ENCODE measurements around the gene C1QTNF6. TPM values are rescaled to one million over a fixed set of nuclear protein-coding genes. Genes with fewer than 3 reads are reported as not detected.

The C1QTNF6 gene
- total and polyA plus RNA-seq, 2 of the 4 experiments (the other 2 are of a cell fraction) = 1.1 to 10.9 TPM

DNA sequence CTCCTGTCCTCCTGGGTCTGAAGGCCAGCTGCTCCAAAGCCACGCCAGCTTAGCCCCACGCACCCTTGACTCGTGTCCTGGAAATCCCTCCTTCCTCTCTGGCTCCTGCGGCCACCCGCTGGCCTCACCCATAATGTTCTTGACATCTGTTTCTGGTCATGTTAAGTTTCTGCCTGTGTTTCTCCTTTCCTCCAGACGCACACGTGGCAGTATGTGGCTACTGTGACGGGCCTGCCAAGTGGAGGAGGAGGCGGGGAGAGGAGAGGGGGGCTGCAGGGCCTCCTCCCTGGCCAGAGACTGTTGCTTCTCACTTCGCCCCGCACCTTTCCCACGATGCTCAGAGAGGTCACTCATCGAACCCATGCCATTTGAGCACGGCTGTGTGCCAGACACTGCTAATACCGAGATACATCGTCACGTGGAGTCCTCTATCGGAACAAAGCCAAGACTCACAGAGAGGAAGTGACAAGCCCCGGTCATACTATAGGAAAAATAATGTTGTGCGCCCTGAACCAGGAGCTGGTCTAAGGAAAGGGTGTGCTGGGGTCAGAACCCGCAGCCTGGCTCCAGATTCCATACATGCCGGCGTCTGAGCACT is 11.5 kb downstream of the C1QTNF6 start (continued):
- no peak for TF ChIP-seq RCOR1 (IDR thresholded peaks at IDR 0.05; ENCODE audit: insufficient replicate concordance, low read length)

DNA sequence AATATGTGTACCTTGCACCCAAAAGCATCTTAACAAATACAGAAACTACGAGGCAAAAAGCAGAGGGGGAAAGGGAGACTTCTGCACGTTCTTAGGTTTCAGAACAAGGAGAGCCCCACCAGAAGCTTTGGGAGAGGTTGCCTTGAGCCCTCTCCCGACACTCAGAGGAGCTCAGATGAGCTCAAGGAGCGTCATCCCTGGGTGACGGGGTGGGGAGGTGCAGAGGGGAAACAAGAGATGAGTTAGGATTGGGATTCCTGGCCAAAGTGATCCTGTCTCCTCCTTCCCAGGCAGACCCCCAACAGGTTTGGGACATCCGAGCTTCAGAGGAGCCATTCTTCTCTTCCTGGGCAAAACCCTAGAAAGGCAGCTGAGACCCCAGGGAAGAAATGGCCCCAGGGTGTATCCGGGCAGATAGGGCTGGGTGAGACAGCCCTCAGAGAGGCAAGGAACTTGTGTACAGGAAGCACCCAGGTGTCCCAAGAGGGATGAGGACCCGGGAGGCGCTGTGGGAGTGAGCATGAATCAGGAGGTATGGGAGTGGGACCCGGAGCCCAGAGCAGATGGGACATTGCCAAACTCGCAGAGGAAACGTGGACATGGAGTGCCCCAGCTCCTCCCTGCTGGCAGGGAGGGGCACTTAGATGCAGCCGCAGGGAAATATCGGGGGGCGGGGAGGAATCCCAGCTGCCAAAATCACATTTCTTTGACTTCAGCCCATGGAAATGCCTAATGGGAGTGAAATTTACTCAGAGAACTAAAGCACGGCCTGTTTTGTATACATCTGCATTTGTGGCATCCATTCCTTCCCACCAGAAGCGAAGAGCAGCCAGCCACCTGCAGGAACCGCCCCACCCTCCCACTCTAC is 12.4 kb downstream of the C1QTNF6 start:
- CTCF ChIA-PET = interaction anchor here (0.8 kb wide), 1 partner anchor 24 kb away, joined by 3 read pairs; no protein-coding TSS in a partner anchor
- BruUV-seq (replicated peaks) = no TSS peak
- no peak for TF ChIP-seq RAD21 (IDR thresholded peaks at IDR 0.05; ENCODE audit: low read length)
- TF ChIP-seq, protein P1, sequence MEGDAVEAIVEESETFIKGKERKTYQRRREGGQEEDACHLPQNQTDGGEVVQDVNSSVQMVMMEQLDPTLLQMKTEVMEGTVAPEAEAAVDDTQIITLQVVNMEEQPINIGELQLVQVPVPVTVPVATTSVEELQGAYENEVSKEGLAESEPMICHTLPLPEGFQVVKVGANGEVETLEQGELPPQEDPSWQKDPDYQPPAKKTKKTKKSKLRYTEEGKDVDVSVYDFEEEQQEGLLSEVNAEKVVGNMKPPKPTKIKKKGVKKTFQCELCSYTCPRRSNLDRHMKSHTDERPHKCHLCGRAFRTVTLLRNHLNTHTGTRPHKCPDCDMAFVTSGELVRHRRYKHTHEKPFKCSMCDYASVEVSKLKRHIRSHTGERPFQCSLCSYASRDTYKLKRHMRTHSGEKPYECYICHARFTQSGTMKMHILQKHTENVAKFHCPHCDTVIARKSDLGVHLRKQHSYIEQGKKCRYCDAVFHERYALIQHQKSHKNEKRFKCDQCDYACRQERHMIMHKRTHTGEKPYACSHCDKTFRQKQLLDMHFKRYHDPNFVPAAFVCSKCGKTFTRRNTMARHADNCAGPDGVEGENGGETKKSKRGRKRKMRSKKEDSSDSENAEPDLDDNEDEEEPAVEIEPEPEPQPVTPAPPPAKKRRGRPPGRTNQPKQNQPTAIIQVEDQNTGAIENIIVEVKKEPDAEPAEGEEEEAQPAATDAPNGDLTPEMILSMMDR (conservative IDR thresholded peaks at IDR 0.05; ENCODE audit: low read depth, low read length) = no peak
- no peak for TF ChIP-seq POLR2A (IDR thresholded peaks at IDR 0.05; ENCODE audit: low read depth, low read length)
- TF ChIP-seq FOS (IDR thresholded peaks at IDR 0.05; ENCODE audit: low read depth, low read length) = no peak
- no peak for TF ChIP-seq MAFK (IDR thresholded peaks at IDR 0.05; ENCODE audit: low read depth, low read length)
- TF ChIP-seq, protein P2, sequence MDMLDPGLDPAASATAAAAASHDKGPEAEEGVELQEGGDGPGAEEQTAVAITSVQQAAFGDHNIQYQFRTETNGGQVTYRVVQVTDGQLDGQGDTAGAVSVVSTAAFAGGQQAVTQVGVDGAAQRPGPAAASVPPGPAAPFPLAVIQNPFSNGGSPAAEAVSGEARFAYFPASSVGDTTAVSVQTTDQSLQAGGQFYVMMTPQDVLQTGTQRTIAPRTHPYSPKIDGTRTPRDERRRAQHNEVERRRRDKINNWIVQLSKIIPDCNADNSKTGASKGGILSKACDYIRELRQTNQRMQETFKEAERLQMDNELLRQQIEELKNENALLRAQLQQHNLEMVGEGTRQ (IDR thresholded peaks at IDR 0.05; ENCODE audit: low read depth, low read length) = no peak
- TF ChIP-seq NFE2L2 (IDR thresholded peaks at IDR 0.05; ENCODE audit: low read depth, low read length) = no peak
- TF ChIP-seq SMC3 (IDR thresholded peaks at IDR 0.05; ENCODE audit: low read depth, low read length) = no peak
- TF ChIP-seq, protein P3, sequence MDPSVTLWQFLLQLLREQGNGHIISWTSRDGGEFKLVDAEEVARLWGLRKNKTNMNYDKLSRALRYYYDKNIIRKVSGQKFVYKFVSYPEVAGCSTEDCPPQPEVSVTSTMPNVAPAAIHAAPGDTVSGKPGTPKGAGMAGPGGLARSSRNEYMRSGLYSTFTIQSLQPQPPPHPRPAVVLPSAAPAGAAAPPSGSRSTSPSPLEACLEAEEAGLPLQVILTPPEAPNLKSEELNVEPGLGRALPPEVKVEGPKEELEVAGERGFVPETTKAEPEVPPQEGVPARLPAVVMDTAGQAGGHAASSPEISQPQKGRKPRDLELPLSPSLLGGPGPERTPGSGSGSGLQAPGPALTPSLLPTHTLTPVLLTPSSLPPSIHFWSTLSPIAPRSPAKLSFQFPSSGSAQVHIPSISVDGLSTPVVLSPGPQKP (IDR thresholded peaks at IDR 0.05; ENCODE audit: borderline replicate concordance, low read depth, low read length) = no peak

More for the DNA sequence above, 12.4 kb downstream of the C1QTNF6 start:
- no peak overlapping the region for H3K23ac ChIP-seq (ENCODE audit: low read depth, low read length)
- peak overlapping the region; percentile 91 for H2AFZ ChIP-seq (replicated peaks; ENCODE audit: low read length, poor library complexity)
- no peak overlapping the region for H2BK20ac ChIP-seq (ENCODE audit: low read depth, low read length)
- H4K20me1 ChIP-seq (ENCODE audit: insufficient read depth, low read length) = no peaks in the 10 kb centered on the region
- H3K27me3 ChIP-seq (ENCODE audit: control insufficient read depth, insufficient read depth, low read length) = peaks cover 21% of the 10 kb centered on the region
- in situ Hi-C loops (cut with MboI; ENCODE audit: low sequenced_read_pairs) (loop anchor here (10.0 kb wide), 1 partner anchor 289 kb away; no protein-coding TSS in a partner anchor), intact Hi-C loops (cut with micrococcal nuclease) (no loop called here), dilution Hi-C loops (cut with HindIII; ENCODE audit: low sequenced_read_pairs, unreplicated experiment) (no loop called here)
- no peaks in the 10 kb centered on the region for H3K9me3 ChIP-seq (ENCODE audit: control insufficient read depth, insufficient read depth, low read length)
- no peak overlapping the region for H4K5ac ChIP-seq (ENCODE audit: low read depth, low read length)
- H4K91ac ChIP-seq (ENCODE audit: insufficient read depth, low read depth, low read length) = no peak overlapping the region
- POLR2A ChIA-PET (ENCODE audit: unreplicated experiment) = no interaction called here
- no peak for ATAC-seq (ENCODE audit: low read depth)
- H3K36me3 ChIP-seq (ENCODE audit: control insufficient read depth, insufficient read depth, low read length) = no peaks in the 10 kb centered on the region
- no peak overlapping the region; the same call in 1 of the 2 replicates for H3K4me2 ChIP-seq (ENCODE audit: low read depth, low read length)
- H3K14ac ChIP-seq (replicated peaks; ENCODE audit: low read depth, low read length) = 0 out of 2 replicates have a peak overlapping the region, but pooled peaks have one; percentile 53
- H3K4me3 ChIP-seq (ENCODE audit: insufficient read depth, low read depth, low read length) = no peak overlapping the region
- H3K4me1 ChIP-seq (ENCODE audit: control insufficient read depth, insufficient read depth, low read length) = peaks cover 17% of the 10 kb centered on the region
- WGBS, 2 experiments (ENCODE audit: extremely low coverage in 2 of 2, insufficient read length in 1 of 2) = 59% methylated on average over 7 of the region's 18 CpGs; no CpG with 5 or more reads in 1 of the 2 experiments
- peak overlapping the region in 1 of 2 experiments; percentile 72; a peak in 2 of 4 replicates for H4K8ac ChIP-seq (ENCODE audit: low read depth in 2 of 2, low read length in 2 of 2)
- H3K9ac ChIP-seq (ENCODE audit: low read depth, low read length) = no peak overlapping the region
- H3K9me1 ChIP-seq (ENCODE audit: insufficient read depth, low read length) = peaks cover 6% of the 10 kb centered on the region; the same call in 1 of the 2 replicates
- no peaks in the 10 kb centered on the region for H3K79me1 ChIP-seq (ENCODE audit: low read depth in 1 of 2, low read length in 2 of 2)
- no peak overlapping the region for H2BK15ac ChIP-seq (ENCODE audit: low read depth, low read length)
- H2BK5ac ChIP-seq (ENCODE audit: low read depth, low read length, poor library complexity, severe bottlenecking) = no peak overlapping the region
- H3K4ac ChIP-seq (ENCODE audit: low read depth, low read length) = peak overlapping the region; percentile 87; the same call in 1 of the 2 replicates
- H3K18ac ChIP-seq (ENCODE audit: low read depth, low read length) = no peak overlapping the region
- no peak for DNase-seq
- H3K27ac ChIP-seq (ENCODE audit: insufficient read depth, low read length) = no peak overlapping the region
- peak overlapping the region; percentile 75; the same call in 1 of the 2 replicates for H2AK5ac ChIP-seq (ENCODE audit: low read depth, low read length)
- H3K56ac ChIP-seq (ENCODE audit: extremely low read depth, insufficient read depth, low read length) = no peak overlapping the region
- peak overlapping the region; percentile 66 for H2AK9ac ChIP-seq (replicated peaks; ENCODE audit: low read depth, low read length, poor library complexity)
- peak overlapping the region; percentile 70; the same call in 1 of the 2 replicates for H2BK120ac ChIP-seq (ENCODE audit: low read depth, low read length)
